Activated naive CD8-positive, alpha-beta T cell treated with anti-CD3 and anti-CD28 coated beads, Interleukin-2, amount 50 U/mL, for 24 hours (primary cell): Measurements from ENCODE around the gene RPH3AL.
"Not testable (repeated sequence)": the region's sequence is repeated elsewhere in the genome, so short reads cannot be mapped to it uniquely, and the experiment has no call there.

Experiments
- ATAC-seq: fragments of 150-1000 bp; cut with Tn5 transposase; one replicate; pipeline ENCODE4 v1.10.0; 2021
- DNase-seq: peaks from one replicate; pipeline ENCODE4 v3.0.0; 2021
- H3K27ac Mint-ChIP-seq: one replicate; pipeline ENCODE4 v1.8.0; 2021; ENCODE audit warnings: mild to moderate bottlenecking, mixed read lengths
- H3K27me3 Mint-ChIP-seq: one replicate; pipeline ENCODE4 v1.8.0; 2021; ENCODE audit warnings: mixed read lengths
- H3K36me3 Mint-ChIP-seq: one replicate; pipeline ENCODE4 v1.8.0; 2021; ENCODE audit warnings: low read depth, mixed read lengths
- H3K4me1 Mint-ChIP-seq: one replicate; pipeline ENCODE4 v1.8.0; 2021; ENCODE audit warnings: mixed read lengths
- H3K4me3 Mint-ChIP-seq: one replicate; pipeline ENCODE4 v1.8.0; 2021; ENCODE audit warnings: mild to moderate bottlenecking, moderate library complexity, mixed read lengths
- H3K9me3 Mint-ChIP-seq: one replicate; pipeline ENCODE4 v1.8.0; 2021; ENCODE audit warnings: mixed read lengths

Gene RPH3AL

DNA sequence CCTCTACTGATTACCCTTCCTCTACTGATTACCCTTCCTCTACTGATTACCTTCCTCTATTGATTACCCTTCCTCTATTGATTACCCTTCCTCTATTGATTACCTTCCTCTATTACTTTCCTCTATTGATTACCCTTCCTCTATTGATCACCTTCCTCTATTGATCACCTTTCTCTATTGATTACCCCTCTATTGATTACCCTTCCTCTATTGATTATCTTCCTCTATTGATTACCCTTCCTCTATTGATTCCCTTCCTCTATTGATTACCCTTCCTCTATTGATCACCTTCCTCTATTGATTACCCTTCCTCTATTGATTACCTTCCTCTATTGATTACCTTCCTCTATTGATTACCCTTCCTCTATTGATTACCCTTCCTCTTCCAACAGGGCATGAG lies 108.7 kb downstream of the RPH3AL start:
- H3K27me3 Mint-ChIP-seq, H3K9me3 Mint-ChIP-seq, H3K4me1 Mint-ChIP-seq, H3K4me3 Mint-ChIP-seq, DNase-seq, H3K27ac Mint-ChIP-seq, H3K36me3 Mint-ChIP-seq, ATAC-seq: not testable (repeated sequence)

DNA sequence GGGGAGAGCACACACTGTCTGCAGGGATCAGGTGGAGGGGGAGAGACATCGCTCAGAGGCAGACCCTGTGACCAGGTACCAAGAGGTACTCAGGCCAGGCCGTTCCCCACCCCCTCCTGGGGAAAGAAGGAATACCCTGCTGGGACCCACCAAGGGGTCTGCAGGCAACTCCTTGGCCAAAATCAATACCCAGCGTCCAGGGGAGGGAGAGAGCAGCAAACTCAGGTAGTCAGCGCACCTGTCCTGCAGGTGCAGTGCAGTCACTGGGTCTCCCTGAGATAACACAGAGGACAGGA lies 113.7 kb downstream of the RPH3AL start:
- Mint-ChIP-seq H3K4me3 (no peak overlapping the region), H3K27me3 (no peaks in the 10 kb centered on the region), H3K9me3 (no peaks in the 10 kb centered on the region), H3K27ac (no peak overlapping the region), H3K4me1 (no peaks in the 10 kb centered on the region), H3K36me3 (no peaks in the 10 kb centered on the region)
- ATAC-seq: no peak
- DNase-seq: no peak

DNA sequence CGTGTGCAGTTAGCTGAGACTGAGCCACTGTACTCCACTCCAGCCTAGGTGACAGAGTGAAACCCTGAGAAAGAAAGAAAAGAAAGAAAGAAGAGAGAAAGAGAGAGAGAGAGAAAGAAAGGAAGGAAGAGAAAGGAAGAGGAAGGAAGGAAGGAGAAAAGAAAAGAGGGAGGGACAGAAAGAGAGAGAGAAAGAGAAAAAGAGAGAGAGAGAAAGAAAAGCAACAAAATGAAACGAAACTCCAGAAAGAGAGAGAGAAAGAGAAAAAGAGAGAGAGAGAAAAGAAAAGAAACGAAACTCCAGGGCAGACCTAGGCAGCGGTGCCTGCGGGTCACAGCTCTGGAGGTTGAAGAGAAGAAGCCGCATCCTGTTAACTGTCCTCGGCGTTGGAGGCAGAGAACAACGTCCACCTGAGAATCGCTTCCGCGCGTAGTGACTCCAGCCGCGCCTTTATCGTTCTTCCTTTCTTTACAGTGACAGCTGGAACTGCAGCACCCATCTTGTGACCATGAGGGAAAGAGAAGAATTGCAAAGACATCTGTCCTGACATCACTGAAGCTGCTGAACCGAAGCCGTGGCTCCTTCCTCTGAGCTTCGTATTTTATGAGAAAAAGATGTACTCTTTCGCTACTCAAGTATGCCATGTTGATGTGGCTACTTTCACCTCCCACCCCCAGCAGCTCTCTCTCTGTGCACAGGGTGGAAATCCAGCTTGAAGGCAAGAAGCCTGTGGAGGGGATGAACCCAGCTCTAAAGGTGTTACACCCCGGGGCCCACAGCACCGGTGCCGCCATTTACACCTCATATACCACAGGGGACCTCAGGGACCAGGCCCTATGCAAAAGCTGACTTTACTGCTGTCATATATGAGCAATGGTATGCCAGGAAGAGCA lies 114.3 kb downstream of the RPH3AL start:
- Mint-ChIP-seq H3K4me3 (no peak overlapping the region), H3K9me3 (no peaks in the 10 kb centered on the region), H3K27ac (no peak overlapping the region), H3K27me3 (no peaks in the 10 kb centered on the region), H3K36me3 (no peaks in the 10 kb centered on the region), H3K4me1 (no peaks in the 10 kb centered on the region)
- DNase-seq (no peak), ATAC-seq (no peak)

DNA sequence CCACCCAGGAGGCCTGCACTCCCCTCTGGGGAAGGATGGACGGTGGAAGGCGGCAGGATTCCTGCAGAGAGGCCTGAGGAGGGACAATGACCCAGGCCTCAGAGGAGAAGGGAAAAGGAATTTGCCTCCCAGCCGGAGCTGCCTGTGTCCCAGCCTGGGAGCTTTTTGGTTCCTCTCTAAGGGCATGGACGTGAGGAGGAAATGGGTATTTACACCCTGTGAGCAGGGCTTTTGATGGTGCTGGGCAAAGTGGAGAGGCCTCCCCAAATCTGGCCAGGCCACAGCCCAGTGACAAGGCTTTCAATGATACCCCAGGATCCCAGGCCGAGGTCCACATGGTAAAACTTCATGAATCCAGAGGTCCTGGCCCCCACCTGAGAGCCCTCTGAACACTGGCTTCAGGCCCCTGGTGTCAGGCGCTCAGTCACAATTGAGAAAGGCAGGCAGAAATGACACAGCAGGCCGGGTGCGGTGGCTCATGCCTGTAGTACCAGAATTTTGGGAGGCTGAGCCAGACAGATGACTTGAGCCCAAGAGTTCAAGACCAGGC lies 115.1 kb downstream of the RPH3AL start:
- H3K27ac Mint-ChIP-seq: no peak overlapping the region
- no peak for DNase-seq
- no peaks in the 10 kb centered on the region for H3K9me3 Mint-ChIP-seq
- no peaks in the 10 kb centered on the region for H3K27me3 Mint-ChIP-seq
- no peaks in the 10 kb centered on the region for H3K36me3 Mint-ChIP-seq
- ATAC-seq: no peak
- no peak overlapping the region for H3K4me3 Mint-ChIP-seq
- no peaks in the 10 kb centered on the region for H3K4me1 Mint-ChIP-seq

DNA sequence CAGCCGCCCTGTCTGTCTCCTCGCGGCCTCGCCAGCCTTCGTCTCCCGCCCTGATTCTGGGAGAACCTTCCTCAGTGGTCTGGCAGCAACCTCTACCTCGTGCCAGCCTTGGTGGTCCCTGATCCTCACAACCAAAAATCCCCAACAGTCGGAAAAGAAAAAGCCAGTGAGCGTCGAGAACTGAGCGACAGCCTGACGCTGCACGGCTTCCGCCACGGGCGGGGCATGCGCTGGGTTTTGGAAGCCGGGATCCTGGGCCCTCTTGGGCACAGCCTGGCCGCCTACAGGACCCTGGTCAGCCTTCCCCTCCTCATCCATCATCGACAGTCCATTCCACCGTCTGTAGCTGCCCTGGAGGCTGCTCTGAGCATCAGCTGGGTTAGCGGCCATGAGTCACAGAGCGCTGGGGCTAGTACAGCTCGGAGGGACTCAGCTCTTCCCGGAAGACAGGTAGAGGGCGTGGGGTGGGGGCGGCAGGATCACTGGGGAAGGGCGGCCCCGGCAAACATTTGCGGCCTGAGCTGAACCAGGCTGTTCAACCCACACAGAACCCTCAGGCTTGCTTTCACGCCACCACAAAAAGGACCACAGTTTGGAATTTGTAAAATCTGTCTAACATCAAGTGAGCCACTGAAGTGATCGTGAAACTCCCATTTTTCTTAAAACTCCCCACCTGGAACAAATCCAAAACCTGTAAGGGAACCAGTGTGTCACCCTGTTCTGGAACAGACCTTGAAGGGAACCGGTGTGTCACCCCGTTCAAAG lies 115.8 kb downstream of the RPH3AL start:
- H3K4me3 Mint-ChIP-seq: no peak overlapping the region
- no peak for ATAC-seq
- H3K9me3 Mint-ChIP-seq: no peaks in the 10 kb centered on the region
- H3K27me3 Mint-ChIP-seq: no peaks in the 10 kb centered on the region
- H3K36me3 Mint-ChIP-seq: no peaks in the 10 kb centered on the region
- DNase-seq: no peak
- H3K4me1 Mint-ChIP-seq: no peaks in the 10 kb centered on the region
- H3K27ac Mint-ChIP-seq: no peak overlapping the region

DNA sequence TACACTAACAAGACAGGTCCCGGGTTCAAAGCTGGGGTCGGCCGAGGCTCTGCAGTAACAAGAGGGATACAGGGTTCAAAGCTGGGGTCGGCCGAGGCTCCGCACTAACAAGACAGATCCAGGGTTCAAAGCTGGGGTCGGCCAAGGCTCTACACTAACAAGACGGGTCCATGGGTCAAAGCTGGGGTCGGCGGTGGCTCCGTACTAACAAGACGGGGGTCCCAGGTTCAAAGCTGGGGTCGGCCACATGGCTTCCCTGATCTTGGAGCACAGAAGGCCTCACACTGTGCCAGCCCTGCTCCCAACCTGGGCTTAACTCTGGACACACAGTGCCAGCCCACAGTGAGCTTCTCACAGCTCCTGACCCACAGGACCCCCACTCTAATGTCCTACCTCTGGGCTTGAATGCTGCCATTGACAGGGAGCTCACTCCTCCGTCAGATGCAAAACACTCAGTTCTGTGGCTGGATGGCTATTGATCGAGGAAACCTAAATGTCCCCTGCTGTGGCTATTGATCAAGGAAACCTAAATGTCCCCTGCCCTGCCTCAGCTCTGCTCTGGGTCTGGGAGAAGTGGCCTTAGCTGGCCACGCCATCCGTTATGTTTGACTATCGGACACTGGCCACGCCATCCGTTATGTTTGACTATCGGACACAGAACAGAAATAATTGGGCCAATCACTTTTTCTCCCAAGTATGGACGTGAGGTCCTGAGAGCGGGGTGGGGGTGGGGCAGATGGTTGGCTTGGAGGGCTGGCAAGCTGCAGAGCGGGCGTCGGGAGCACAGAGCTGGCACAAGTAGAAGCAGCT lies 116.6 kb downstream of the RPH3AL start:
- H3K36me3 Mint-ChIP-seq: no peaks in the 10 kb centered on the region
- H3K27ac Mint-ChIP-seq: no peak overlapping the region
- no peaks in the 10 kb centered on the region for H3K27me3 Mint-ChIP-seq
- DNase-seq: no peak
- H3K9me3 Mint-ChIP-seq: no peaks in the 10 kb centered on the region
- H3K4me3 Mint-ChIP-seq: no peak overlapping the region
- no peaks in the 10 kb centered on the region for H3K4me1 Mint-ChIP-seq
- ATAC-seq: no peak

DNA sequence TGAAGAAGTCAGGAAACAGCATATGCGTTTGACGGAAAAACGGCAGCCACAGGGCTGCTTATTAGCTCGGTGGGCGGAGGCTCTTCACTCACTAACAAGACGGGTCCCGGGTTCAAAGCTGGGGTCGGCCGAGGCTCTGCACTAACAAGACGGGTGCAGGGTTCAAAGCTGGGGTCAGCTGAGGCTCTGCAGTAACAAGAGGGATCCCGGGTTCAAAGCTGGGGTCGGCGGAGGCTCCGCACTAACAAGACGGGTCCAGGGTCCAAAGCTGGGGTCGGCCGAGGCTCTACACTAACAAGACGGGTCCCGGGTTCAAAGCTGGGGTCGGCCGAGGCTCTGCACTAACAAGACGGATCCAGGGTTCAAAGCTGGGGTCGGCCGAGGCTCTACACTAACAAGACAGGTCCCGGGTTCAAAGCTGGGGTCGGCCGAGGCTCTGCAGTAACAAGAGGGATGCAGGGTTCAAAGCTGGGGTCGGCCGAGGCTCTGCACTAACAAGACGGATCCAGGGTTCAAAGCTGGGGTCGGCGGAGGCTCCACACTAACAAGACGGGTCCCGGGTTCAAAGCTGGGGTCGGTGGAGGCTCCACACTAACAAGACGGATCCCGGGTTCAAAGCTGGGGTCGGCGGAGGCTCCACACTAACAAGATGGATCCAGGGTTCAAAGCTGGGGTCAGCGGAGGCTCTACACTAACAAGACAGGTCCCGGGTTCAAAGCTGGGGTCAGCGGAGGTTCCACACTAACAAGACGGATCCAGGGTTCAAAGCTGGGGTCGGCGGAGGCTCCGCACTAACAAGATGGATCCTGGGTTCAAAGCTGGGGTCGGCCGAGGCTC lies 117.4 kb downstream of the RPH3AL start:
- not testable (repeated sequence) for H3K4me1 Mint-ChIP-seq, H3K27me3 Mint-ChIP-seq, H3K27ac Mint-ChIP-seq, H3K9me3 Mint-ChIP-seq, DNase-seq, ATAC-seq, H3K4me3 Mint-ChIP-seq, H3K36me3 Mint-ChIP-seq

DNA sequence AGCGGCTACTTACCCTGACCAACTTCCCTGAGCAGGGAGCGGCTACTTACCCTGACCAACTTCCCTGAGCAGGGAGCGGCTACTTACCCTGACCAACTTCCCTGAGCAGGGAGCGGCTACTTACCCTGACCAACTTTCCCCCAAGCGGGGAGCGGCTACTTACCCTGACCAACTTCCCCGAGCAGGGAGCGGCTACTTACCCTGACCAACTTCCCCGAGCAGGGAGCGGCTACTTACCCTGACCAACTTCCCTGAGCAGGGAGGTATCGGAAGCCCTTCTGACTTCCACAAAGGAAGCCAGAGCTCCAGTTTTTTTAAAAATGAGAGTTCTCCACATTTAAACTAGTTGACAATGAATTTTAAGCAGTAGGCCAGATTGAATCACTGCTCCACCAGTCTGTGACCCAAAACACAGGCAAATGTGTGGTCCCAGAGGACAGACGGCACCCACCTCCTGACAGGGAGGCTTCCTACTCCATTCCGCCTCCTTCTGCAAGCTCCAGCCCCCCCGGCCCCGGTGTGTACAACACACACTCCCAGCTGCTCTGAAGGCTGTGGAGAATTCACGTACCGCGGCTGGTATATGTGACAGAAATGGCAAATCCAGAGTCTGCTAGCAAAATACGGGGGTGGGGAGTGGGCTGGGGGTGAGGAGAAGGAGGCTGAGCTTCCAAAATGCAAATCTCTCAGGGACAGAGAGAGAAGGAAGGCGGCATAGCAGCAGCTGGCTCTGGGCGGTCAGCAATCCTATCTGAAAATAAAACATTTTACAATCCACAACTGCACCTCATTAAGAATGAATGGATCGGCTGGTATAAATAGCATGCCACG lies 118.2 kb downstream of the RPH3AL start:
- not testable (repeated sequence) for DNase-seq, H3K4me1 Mint-ChIP-seq, H3K27ac Mint-ChIP-seq, ATAC-seq, H3K9me3 Mint-ChIP-seq, H3K36me3 Mint-ChIP-seq, H3K27me3 Mint-ChIP-seq, H3K4me3 Mint-ChIP-seq

DNA sequence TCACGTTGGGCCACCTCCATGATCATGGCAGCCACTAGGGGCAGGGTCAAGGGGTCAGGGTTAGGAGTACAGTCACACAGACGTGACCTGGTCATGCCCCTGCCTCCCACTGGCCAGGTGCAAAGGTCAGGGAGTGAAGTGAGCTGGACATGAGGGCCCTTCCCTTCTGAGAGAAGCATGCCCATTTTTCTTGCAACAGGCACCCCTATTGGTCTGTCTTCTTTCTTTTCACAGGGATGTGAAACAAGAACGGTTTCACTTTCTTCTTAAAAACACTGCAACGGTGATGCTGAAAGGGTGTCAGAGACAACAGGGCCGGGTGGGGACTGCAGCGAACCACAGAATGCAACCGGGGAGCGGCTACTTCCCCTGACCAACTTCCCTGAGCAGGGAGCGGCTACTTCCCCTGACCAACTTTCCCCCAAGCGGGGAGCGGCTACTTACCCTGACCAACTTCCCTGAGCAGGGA lies 119.1 kb downstream of the RPH3AL start:
- Mint-ChIP-seq H3K27ac (no peak overlapping the region), H3K4me3 (no peak overlapping the region), H3K36me3 (no peaks in the 10 kb centered on the region), H3K9me3 (no peaks in the 10 kb centered on the region), H3K4me1 (no peaks in the 10 kb centered on the region), H3K27me3 (no peaks in the 10 kb centered on the region)
- ATAC-seq: no peak
- DNase-seq: no peak

DNA sequence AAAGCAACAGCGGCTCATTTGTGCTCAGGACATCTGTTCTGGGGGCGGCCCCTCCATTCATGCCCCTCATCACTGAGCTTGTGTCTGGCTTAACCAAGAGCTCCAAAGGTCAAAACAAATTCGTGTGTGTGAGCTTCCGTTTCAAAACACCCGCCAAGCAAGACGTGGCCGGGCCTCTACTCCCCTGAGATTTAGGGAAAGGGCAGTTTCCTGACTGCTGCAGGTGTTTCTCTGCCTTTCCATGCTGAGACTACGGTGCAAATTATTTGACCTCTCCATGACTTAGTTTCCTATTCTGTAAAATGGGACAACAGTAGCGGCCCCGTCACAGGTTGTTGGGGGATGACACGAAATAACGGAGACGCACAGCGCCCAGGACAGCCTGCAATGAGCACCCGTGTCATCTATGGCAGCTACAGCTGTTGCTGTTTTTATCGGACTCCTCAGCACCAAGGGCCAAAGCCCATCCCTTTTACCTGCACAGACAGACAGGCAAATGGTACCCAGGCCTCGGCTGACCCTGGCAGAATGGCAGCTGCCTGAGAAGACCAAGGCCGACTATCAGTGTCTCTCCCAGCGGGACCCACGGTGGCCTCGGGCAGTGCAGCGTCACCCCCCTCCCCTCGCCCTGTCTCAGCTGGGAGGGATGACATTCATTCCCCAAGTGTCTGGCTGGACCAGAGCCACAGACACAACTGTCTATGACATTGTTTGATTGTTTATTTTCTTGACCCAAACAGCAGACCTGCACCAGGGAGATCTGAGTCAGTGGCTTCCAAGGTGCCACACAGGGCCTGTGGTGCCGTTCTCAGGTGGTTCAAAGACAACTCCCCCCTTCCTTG lies 120.4 kb downstream of the RPH3AL start:
- no peaks in the 10 kb centered on the region for H3K4me1 Mint-ChIP-seq
- H3K27me3 Mint-ChIP-seq: no peaks in the 10 kb centered on the region
- DNase-seq: no peak
- no peak overlapping the region for H3K4me3 Mint-ChIP-seq
- H3K9me3 Mint-ChIP-seq: no peaks in the 10 kb centered on the region
- no peaks in the 10 kb centered on the region for H3K36me3 Mint-ChIP-seq
- H3K27ac Mint-ChIP-seq: no peak overlapping the region
- ATAC-seq: no peak

DNA sequence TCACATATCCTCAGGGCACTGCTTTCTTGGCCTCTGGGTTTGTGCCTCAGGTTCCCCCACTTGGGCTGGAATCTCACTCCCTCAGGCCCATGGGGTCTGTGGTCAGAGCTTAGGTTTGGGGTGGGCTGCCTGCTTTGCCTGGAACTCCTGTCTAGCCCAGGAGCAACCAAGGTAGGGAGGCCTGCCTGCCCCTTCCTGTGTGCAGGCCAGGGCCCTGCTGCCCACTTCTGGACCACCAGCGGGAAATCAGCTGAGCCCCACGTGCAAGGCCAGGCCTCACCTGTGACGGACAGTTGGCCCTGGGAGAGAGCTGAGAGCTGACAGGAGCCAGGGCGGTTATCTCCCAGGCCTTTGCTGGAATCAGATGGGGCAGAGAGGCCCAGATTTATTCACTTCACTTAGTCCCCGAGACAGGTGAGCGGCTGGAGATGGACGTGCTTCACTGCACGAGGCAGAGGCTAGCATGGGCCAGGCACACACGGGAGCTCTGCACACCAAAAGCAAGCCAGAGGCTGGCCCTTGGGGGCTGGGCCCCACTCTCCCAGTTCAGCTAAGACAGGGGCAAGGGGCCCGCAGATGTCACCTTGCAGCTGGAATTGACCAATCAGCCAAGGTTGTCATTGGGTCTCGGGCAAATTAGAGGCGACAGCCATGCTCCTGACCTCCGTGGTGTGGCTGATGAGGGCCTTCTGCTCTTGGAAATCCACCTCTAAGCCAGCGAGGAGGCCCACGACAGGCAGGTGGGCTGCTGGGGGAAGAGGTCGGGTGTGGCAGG lies 121.2 kb downstream of the RPH3AL start:
- Mint-ChIP-seq H3K27ac (no peak overlapping the region), H3K9me3 (no peaks in the 10 kb centered on the region), H3K4me3 (no peak overlapping the region), H3K36me3 (no peaks in the 10 kb centered on the region), H3K4me1 (no peaks in the 10 kb centered on the region), H3K27me3 (no peaks in the 10 kb centered on the region)
- ATAC-seq (no peak), DNase-seq (no peak)

DNA sequence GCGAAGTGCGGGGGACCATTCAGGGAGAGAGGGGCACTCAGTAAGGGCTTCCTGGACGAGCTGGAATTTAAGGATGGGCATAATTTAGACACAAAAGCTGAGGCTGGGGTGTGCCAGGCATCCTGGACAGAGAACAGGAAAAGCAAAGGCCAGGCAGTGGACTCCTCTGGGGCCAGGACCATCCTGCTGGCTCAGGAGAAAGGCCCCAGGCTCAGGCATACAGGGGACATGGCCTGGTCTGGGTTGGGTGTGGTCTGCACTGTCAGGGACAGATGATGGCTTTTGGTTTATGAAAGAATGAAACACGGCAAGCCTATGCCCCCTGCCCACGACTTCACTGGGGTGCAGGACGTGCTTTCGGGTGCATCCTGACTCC lies 122.2 kb downstream of the RPH3AL start:
- no peaks in the 10 kb centered on the region for H3K27me3 Mint-ChIP-seq
- H3K4me3 Mint-ChIP-seq: no peak overlapping the region
- H3K9me3 Mint-ChIP-seq: no peaks in the 10 kb centered on the region
- no peaks in the 10 kb centered on the region for H3K4me1 Mint-ChIP-seq
- no peak for DNase-seq
- H3K27ac Mint-ChIP-seq: no peak overlapping the region
- no peak for ATAC-seq
- no peaks in the 10 kb centered on the region for H3K36me3 Mint-ChIP-seq
